Effector memory CD8-positive, alpha-beta T cell (primary cell): ENCODE measurements around the gene LEMD3.
A peak's percentile ranks its signal among the peaks of the same experiment; 100 is the strongest.

ENCODE experiments used
- ATAC-seq: fragments of 150-1000 bp; cut with Tn5 transposase; replicated peaks from 2 replicates; pipeline ENCODE4 v1.10.0; 2021; ENCODE audit warnings: mild to moderate bottlenecking, moderate library complexity
- DNase-seq, 3 experiments: peaks; one replicate each; pipeline ENCODE4 v3.0.0; 2021
- H3K27ac Mint-ChIP-seq, 2 donors: one replicate each; pipeline ENCODE4 v1.8.0; 2022; ENCODE audit warnings: mild to moderate bottlenecking in 2 of 2, mixed read lengths in 2 of 2, moderate library complexity in 2 of 2
- H3K27me3 Mint-ChIP-seq, 2 donors: one replicate each; pipeline ENCODE4 v1.8.0; 2022; ENCODE audit warnings: mixed read lengths in 2 of 2
- H3K36me3 Mint-ChIP-seq: one replicate; pipeline ENCODE4 v1.8.0; 2022; ENCODE audit warnings: mild to moderate bottlenecking, moderate library complexity, mixed read lengths; ENCODE audit not compliant: insufficient read depth
- H3K4me1 Mint-ChIP-seq, 2 donors: one replicate each; pipeline ENCODE4 v1.8.0; 2022; ENCODE audit warnings: low read depth in 2 of 2, mixed read lengths in 2 of 2
- H3K4me3 Mint-ChIP-seq, 2 donors: one replicate each; pipeline ENCODE4 v1.8.0; 2022; ENCODE audit warnings: mild to moderate bottlenecking in 2 of 2, mixed read lengths in 2 of 2, moderate library complexity in 2 of 2
- H3K9me3 Mint-ChIP-seq, 2 donors: one replicate each; pipeline ENCODE4 v1.8.0; 2022; ENCODE audit warnings: mixed read lengths in 2 of 2

The LEMD3 gene

GRCh38 chr12:65152012-65152411 is 17.4 kb upstream of the LEMD3 start:
- DNase-seq: no peak

GRCh38 chr12:65152596-65152995 is 16.8 kb upstream of the LEMD3 start:
- ATAC-seq: no peak
- peaks cover 22 to 31% of the 10 kb centered on the region in 2 donors for H3K27me3 Mint-ChIP-seq
- no peaks in the 10 kb centered on the region for H3K36me3 Mint-ChIP-seq
- no peak overlapping the region for H3K27ac Mint-ChIP-seq
- peaks cover 4 to 9% of the 10 kb centered on the region in 2 donors for H3K4me1 Mint-ChIP-seq
- no peak overlapping the region for H3K4me3 Mint-ChIP-seq
- no peaks in the 10 kb centered on the region for H3K9me3 Mint-ChIP-seq
- no peak for DNase-seq

More at GRCh38 chr12:65152012-65152411, 17.4 kb upstream of the LEMD3 start:
- no peaks in the 10 kb centered on the region for H3K9me3 Mint-ChIP-seq
- H3K4me1 Mint-ChIP-seq: peaks cover 4 to 9% of the 10 kb centered on the region in 2 donors
- peaks cover 22 to 31% of the 10 kb centered on the region in 2 donors for H3K27me3 Mint-ChIP-seq
- no peak overlapping the region for H3K4me3 Mint-ChIP-seq
- H3K27ac Mint-ChIP-seq: no peak overlapping the region
- no peak for ATAC-seq
- H3K36me3 Mint-ChIP-seq: no peaks in the 10 kb centered on the region

GRCh38 chr12:65155784-65156183 is 13.6 kb upstream of the LEMD3 start:
- no peaks in the 10 kb centered on the region for H3K9me3 Mint-ChIP-seq
- peak overlapping the region; percentile 17 to 35 for H3K27ac Mint-ChIP-seq
- DNase-seq (no peak), ATAC-seq (no peak)
- H3K4me1 Mint-ChIP-seq: peaks cover 4 to 9% of the 10 kb centered on the region in 2 donors
- H3K27me3 Mint-ChIP-seq: peaks cover 23 to 25% of the 10 kb centered on the region in 2 donors
- no peak overlapping the region for H3K4me3 Mint-ChIP-seq
- no peaks in the 10 kb centered on the region for H3K36me3 Mint-ChIP-seq

- Mint-ChIP-seq H3K27me3 (peaks cover 17 to 24% of the 10 kb centered on the region in 2 donors), H3K9me3 (no peaks in the 10 kb centered on the region), H3K27ac (peak overlapping the region; percentile 17 to 83), H3K36me3 (no peaks in the 10 kb centered on the region), H3K4me3 (peak overlapping the region; percentile 7 to 70), H3K4me1 (peaks cover 4 to 9% of the 10 kb centered on the region in 2 donors)
- DNase-seq: no peak
- peak; percentile 66 for ATAC-seq
Observed at GRCh38 chr12:65156366-65156841, 13.0 kb upstream of the LEMD3 start.

GRCh38 chr12:65157091-65157490 is 12.3 kb upstream of the LEMD3 start:
- no peaks in the 10 kb centered on the region for H3K36me3 Mint-ChIP-seq
- no peaks in the 10 kb centered on the region for H3K9me3 Mint-ChIP-seq
- peak overlapping the region in 1 of 2 donors; percentile 83 for H3K27ac Mint-ChIP-seq
- peak overlapping the region in 1 of 2 donors; percentile 70 for H3K4me3 Mint-ChIP-seq
- H3K4me1 Mint-ChIP-seq: peaks cover 4 to 9% of the 10 kb centered on the region in 2 donors
- no peak for ATAC-seq
- H3K27me3 Mint-ChIP-seq: peaks cover 16 to 17% of the 10 kb centered on the region in 2 donors
- DNase-seq: no peak

- no peak for DNase-seq
Observed at GRCh38 chr12:65162609-65163008, 6.8 kb upstream of the LEMD3 start.

GRCh38 chr12:65164244-65164643 is 5.1 kb upstream of the LEMD3 start:
- H3K9me3 Mint-ChIP-seq: no peaks in the 10 kb centered on the region
- no peak overlapping the region for H3K4me3 Mint-ChIP-seq
- peaks cover 24 to 40% of the 10 kb centered on the region in 2 donors for H3K27me3 Mint-ChIP-seq
- peaks cover 7% of the 10 kb centered on the region for H3K36me3 Mint-ChIP-seq
- ATAC-seq (no peak), DNase-seq (no peak)
- H3K27ac Mint-ChIP-seq: no peak overlapping the region
- peaks cover 0 to 5% of the 10 kb centered on the region in 2 donors for H3K4me1 Mint-ChIP-seq

More at GRCh38 chr12:65162609-65163008, 6.8 kb upstream of the LEMD3 start:
- Mint-ChIP-seq H3K27me3 (peaks cover 24 to 40% of the 10 kb centered on the region in 2 donors), H3K4me3 (no peak overlapping the region), H3K4me1 (no peaks in the 10 kb centered on the region), H3K27ac (no peak overlapping the region), H3K36me3 (no peaks in the 10 kb centered on the region), H3K9me3 (no peaks in the 10 kb centered on the region)
- ATAC-seq: no peak

- peaks cover 23 to 37% of the 10 kb centered on the region in 2 donors for H3K27me3 Mint-ChIP-seq
- H3K4me3 Mint-ChIP-seq: no peak overlapping the region
- H3K4me1 Mint-ChIP-seq: peaks cover 0 to 6% of the 10 kb centered on the region in 2 donors
- H3K36me3 Mint-ChIP-seq: peaks cover 11% of the 10 kb centered on the region
- H3K9me3 Mint-ChIP-seq: no peaks in the 10 kb centered on the region
- ATAC-seq (no peak), DNase-seq (no peak)
- no peak overlapping the region for H3K27ac Mint-ChIP-seq
Observed at GRCh38 chr12:65164774-65165173, 4.6 kb upstream of the LEMD3 start.

- peaks cover 25 to 27% of the 10 kb centered on the region in 2 donors for H3K4me1 Mint-ChIP-seq
- ATAC-seq (peak; percentile 3), DNase-seq (no peak)
- peaks cover 23% of the 10 kb centered on the region for H3K36me3 Mint-ChIP-seq
- H3K27ac Mint-ChIP-seq: peak overlapping the region; percentile 99
- no peaks in the 10 kb centered on the region for H3K9me3 Mint-ChIP-seq
- H3K4me3 Mint-ChIP-seq: peak overlapping the region; percentile 92 to 93
- peaks cover 0 to 8% of the 10 kb centered on the region in 2 donors for H3K27me3 Mint-ChIP-seq
Observed at GRCh38 chr12:65168681-65169319, 583 bp upstream of the LEMD3 start.

GRCh38 chr12:65170209-65170881 is 962 bp downstream of the LEMD3 start:
- peaks cover 25 to 27% of the 10 kb centered on the region in 2 donors for H3K4me1 Mint-ChIP-seq
- ATAC-seq (peak; percentile 43), DNase-seq (peak; percentile 48 to 61 (median 57))
- peak overlapping the region; percentile 92 to 93 for H3K4me3 Mint-ChIP-seq
- no peaks in the 10 kb centered on the region for H3K9me3 Mint-ChIP-seq
- H3K27me3 Mint-ChIP-seq: peaks cover 0 to 7% of the 10 kb centered on the region in 2 donors
- H3K27ac Mint-ChIP-seq: peak overlapping the region; percentile 99
- peaks cover 23% of the 10 kb centered on the region for H3K36me3 Mint-ChIP-seq

- peak in 1 of 3 experiments; percentile 9 for DNase-seq
- Mint-ChIP-seq H3K4me1 (peaks cover 25 to 27% of the 10 kb centered on the region in 2 donors), H3K9me3 (no peaks in the 10 kb centered on the region), H3K4me3 (peak overlapping the region; percentile 92 to 93), H3K27ac (peak overlapping the region; percentile 99), H3K36me3 (peaks cover 23% of the 10 kb centered on the region), H3K27me3 (peaks cover 0 to 3% of the 10 kb centered on the region in 2 donors)
- no peak for ATAC-seq
Observed at GRCh38 chr12:65171073-65171472, 1.7 kb downstream of the LEMD3 start.

- Mint-ChIP-seq H3K27me3 (no peaks in the 10 kb centered on the region), H3K4me3 (peak overlapping the region; percentile 46 to 92), H3K27ac (no peak overlapping the region), H3K4me1 (peaks cover 25 to 27% of the 10 kb centered on the region in 2 donors), H3K36me3 (peaks cover 23% of the 10 kb centered on the region), H3K9me3 (no peaks in the 10 kb centered on the region)
- DNase-seq (peak in 1 of 3 experiments; percentile 6), ATAC-seq (peak; percentile 23)
Observed at GRCh38 chr12:65171870-65172269, 2.5 kb downstream of the LEMD3 start.

GRCh38 chr12:65175385-65175784 is 6.0 kb downstream of the LEMD3 start:
- peaks cover 16 to 23% of the 10 kb centered on the region in 2 donors for H3K4me1 Mint-ChIP-seq
- no peaks in the 10 kb centered on the region for H3K9me3 Mint-ChIP-seq
- peaks cover 6% of the 10 kb centered on the region for H3K36me3 Mint-ChIP-seq
- H3K27ac Mint-ChIP-seq: no peak overlapping the region
- no peak for DNase-seq
- H3K27me3 Mint-ChIP-seq: no peaks in the 10 kb centered on the region
- ATAC-seq: no peak
- H3K4me3 Mint-ChIP-seq: no peak overlapping the region
